ENCODE measurements around the gene ZNF365. TPM values are rescaled to one million over a fixed set of nuclear protein-coding genes. Genes with fewer than 3 reads are reported as not detected.
"Not testable (repeated sequence)": the region's sequence is repeated elsewhere in the genome, so short reads cannot be mapped to it uniquely, and the experiment has no call there.

ZNF365 gene
- total RNA-seq, 1 donor = 8.2 TPM

DNA sequence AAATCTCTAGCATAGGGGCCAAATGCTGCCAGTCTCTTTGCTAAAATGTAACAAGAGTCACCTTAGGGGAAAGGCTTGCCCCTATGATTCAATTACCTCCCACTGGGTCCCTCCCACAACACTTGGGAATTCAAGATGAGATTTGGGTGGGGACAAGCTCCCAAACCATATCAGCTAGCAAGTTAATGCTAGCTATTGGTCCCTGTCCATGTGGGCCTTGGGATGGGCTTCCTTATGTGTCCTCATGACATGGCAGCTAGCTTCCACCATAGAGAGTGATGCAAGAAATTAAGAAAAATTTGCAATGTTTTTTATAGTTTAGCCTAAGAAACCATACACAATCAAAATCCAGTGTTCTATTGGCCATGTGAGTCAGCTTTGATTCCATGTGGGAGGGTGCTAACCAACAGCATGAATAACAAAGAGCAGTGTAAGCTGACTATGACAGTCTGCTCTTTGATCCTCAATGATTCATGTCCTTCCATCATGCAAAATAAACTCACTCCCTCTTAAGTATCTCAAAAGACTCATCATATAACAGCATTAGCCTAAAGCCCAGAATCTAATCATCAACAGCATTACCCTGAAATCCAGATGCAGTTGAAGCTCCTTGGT lies 21.7 kb upstream of the ZNF365 start:
- peak; percentile 14 for DNase-seq (ENCODE audit: low read depth)
- TF ChIP-seq, protein P1, sequence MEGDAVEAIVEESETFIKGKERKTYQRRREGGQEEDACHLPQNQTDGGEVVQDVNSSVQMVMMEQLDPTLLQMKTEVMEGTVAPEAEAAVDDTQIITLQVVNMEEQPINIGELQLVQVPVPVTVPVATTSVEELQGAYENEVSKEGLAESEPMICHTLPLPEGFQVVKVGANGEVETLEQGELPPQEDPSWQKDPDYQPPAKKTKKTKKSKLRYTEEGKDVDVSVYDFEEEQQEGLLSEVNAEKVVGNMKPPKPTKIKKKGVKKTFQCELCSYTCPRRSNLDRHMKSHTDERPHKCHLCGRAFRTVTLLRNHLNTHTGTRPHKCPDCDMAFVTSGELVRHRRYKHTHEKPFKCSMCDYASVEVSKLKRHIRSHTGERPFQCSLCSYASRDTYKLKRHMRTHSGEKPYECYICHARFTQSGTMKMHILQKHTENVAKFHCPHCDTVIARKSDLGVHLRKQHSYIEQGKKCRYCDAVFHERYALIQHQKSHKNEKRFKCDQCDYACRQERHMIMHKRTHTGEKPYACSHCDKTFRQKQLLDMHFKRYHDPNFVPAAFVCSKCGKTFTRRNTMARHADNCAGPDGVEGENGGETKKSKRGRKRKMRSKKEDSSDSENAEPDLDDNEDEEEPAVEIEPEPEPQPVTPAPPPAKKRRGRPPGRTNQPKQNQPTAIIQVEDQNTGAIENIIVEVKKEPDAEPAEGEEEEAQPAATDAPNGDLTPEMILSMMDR (IDR thresholded peaks at IDR 0.05; ENCODE audit: insufficient read depth, low read depth, low read length) = no peak
- H3K4me3 ChIP-seq (ENCODE audit: low read depth, low read length) = no peak overlapping the region

DNA sequence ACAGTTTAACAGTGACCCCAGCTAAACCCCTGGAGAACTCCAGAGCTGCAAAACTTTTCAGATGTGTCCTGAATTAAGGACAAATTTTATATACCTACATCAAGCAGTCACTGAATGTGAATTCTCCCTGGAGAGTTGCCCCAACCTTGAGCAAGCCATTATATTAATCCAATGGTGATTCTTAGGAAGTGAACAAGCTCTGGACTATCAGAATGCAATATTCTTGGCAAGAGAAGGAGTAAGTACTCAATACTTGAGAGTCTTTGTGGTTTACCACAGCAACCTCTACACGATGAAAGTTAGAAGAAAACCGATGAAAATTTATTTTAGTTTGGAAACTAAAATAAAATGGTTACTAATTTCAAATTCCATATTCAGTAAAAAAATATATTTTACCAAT lies 19.3 kb upstream of the ZNF365 start:
- no peak overlapping the region for H3K4me3 ChIP-seq (ENCODE audit: low read depth, low read length)
- TF ChIP-seq, protein P1 (IDR thresholded peaks at IDR 0.05; ENCODE audit: insufficient read depth, low read depth, low read length) = no peak
- DNase-seq (ENCODE audit: low read depth) = no peak

DNA sequence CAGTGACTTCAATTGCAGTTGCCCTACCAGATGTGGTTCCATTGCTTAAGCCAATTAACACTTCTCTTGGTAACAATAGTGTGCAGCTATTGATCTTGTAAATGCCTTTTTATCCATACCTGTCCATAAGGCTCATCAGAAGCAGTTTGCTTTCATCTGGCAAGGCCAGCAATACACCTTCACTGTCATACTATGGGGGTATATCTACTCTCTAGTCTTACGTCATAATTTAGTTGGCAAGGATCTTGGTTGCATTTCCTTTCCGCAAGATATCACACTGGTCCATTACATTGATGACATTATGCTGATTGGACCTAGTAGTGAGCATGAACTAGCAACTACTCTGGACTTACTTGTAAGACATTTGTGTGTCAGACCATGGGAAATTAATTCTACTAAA lies 17.7 kb upstream of the ZNF365 start:
- H3K4me3 ChIP-seq (ENCODE audit: low read depth, low read length) = no peak overlapping the region
- TF ChIP-seq, protein P1 (IDR thresholded peaks at IDR 0.05; ENCODE audit: insufficient read depth, low read depth, low read length) = no peak
- no peak for DNase-seq (ENCODE audit: low read depth)

DNA sequence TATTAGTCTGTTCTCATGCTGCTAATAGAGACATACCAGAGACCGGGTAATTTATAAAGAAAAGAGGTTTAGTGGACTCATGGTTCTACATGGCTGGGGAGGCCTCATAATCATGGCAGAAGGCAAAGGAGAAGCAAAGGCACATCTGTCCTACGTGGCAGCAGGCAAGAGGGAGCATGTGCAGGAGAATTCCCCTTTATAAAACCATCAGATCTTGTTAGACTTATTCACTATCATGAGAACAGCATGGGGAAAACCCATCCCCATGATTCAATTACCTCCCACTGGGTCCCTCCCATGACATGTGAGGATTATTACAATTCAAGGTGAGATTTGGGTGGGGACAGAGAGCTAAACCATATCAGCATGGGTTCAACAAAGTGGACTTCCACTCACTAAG lies 16.0 kb upstream of the ZNF365 start:
- H3K4me3 ChIP-seq (ENCODE audit: low read depth, low read length); DNase-seq (ENCODE audit: low read depth): not testable (repeated sequence)

DNA sequence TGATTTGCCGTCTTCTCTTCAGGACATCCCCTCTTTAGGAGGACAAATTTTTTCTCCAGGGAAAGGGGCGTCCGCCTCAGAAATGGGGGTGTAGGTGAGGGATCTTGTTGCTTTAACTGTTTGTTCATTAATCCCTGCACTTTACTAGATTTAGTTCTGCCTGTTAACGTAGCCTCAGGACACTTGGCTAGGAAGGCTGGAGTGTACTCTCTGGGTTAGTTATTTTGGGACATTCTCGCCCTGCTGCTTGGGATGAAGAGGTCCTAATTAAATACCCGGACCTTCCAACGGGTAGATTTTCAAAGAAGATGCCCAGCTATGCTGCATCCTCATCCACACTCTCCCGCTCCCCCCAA lies 552 bp upstream of the ZNF365 start:
- no peak for DNase-seq (ENCODE audit: low read depth)
- TF ChIP-seq, protein P1 (IDR thresholded peaks at IDR 0.05; ENCODE audit: insufficient read depth, low read depth, low read length) = no peak
- peak overlapping the region; percentile 60 for H3K4me3 ChIP-seq (ENCODE audit: low read depth, low read length)

DNA sequence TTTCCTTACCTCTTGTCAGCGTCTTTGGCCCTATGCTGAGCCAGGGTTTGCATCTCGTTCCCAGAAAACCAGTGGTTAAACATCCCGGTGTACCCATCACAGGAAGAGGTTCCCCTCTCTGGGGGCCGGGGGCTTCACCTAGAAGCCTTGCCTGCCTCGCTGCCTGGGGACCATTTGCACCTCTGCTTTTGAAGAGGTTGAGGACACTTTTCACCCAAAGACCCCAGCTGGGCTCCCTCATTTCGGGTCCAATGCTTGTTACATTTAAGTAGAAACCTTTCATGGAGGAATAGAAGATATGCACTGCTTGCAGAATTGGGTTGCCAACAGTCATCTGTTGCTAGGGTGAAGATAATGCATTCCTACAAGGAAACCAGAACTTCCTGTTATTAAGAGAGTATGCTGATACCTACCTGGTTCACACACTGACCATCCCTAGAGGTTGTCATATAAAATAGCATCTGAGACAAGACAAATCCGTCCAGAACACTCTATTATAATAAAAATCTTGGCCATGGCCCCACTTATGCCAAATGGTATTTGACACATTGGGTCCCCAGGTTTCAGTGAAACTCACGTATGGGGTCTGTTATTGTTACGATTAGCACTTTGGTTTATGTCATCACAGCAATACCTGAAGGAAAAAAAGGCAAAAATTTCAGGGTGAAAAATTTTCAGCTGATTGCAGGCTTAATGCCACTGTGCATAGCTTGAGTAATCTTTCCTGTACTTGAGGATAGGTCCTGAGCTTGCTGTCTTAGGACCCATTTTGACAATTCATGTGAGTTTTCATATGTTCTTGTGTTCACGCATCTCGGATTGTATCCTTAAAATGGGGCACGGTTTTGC lies 917 bp downstream of the ZNF365 start:
- no peak for DNase-seq (ENCODE audit: low read depth)
- peak overlapping the region; percentile 60 for H3K4me3 ChIP-seq (ENCODE audit: low read depth, low read length)
- TF ChIP-seq, protein P1 (IDR thresholded peaks at IDR 0.05; ENCODE audit: insufficient read depth, low read depth, low read length) = no peak

DNA sequence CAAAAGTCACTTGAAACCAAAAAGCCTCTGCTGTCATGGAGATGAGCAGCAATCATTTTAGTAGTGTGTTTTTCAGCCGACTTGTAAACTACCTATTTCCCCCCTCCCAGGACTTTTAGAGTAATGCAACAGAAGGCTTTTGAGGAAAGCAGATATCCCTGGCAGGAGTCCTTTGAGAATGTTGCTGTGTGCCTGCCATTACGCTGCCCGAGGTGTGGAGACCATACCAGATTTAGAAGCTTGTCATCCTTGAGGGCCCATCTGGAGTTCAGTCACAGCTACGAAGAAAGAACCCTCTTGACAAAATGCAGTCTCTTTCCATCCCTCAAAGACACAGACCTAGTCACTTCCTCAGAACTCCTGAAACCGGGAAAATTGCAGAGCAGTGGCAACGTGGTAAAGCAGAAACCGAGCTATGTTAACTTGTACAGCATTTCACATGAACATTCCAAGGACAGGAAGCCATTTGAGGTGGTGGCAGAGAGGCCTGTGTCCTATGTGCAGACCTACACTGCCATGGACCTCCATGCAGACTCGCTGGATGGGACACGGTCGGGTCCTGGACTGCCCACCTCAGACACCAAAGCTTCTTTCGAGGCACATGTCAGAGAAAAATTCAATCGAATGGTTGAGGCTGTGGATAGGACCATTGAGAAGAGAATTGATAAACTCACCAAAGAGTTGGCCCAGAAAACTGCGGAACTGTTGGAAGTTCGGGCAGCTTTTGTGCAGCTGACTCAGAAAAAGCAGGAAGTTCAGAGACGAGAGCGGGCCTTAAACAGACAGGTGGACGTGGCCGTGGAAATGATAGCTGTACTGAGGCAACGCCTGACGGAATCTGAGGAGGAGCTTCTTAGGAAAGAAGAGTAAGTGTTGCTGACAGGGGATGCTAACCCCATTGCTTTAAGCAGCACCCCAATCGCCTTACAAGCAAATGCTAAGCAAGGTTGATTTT lies 2.2 kb downstream of the ZNF365 start:
- TF ChIP-seq, protein P1 (IDR thresholded peaks at IDR 0.05; ENCODE audit: insufficient read depth, low read depth, low read length) = no peak
- no peak overlapping the region for H3K4me3 ChIP-seq (ENCODE audit: low read depth, low read length)
- no peak for DNase-seq (ENCODE audit: low read depth)
